PC-9 (cell line): Measurements from ENCODE around the gene MYBPH. TPM values are rescaled to one million over a fixed set of nuclear protein-coding genes. Genes with fewer than 3 reads are reported as not detected.

Experiments used
- BruUV-seq: library from RNA; stranded (reverse); fragments of 400-500 nt; replicated peaks from 2 replicates; lab custom pipeline; 2021; lab: Mats Ljungman, UMichigan
- CTCF ChIA-PET: fragments of 300-600 bp; sonication (Branson Sonifier 250); formaldehyde crosslinking; loops from one replicate; lab custom pipeline; 2022; ENCODE audit warnings: antibody characterized with exemption; lab: Charles Lee
- POLR2A ChIA-PET: fragments of 300-600 bp; sonication (Branson Sonifier 250); formaldehyde crosslinking; loops from one replicate; lab custom pipeline; 2022; ENCODE audit warnings: antibody characterized with exemption; ENCODE audit not compliant: unreplicated experiment; lab: Charles Lee
- DNase-seq, 2 experiments: peaks; one replicate each; pipeline versions ENCODE4 v3.0.0 to v3.0.0-alpha.2; 2015 to 2022; ENCODE audit warnings: mixed read lengths in 1 of 2
- H2AFZ ChIP-seq: fragments of 200-600 bp; sonication (generic); 2 replicates; pipeline ENCODE4 v1.8.1; 2017; ENCODE audit warnings: antibody characterized with exemption
- H3F3A ChIP-seq: fragments of 200-600 bp; sonication (generic); 2 replicates; pipeline ENCODE4 v1.8.1; 2017; ENCODE audit warnings: antibody characterized with exemption, mild to moderate bottlenecking, low read depth; ENCODE audit not compliant: insufficient read depth
- H3K27ac ChIP-seq: fragments of 200-600 bp; sonication (generic); 2 replicates; pipeline ENCODE4 v1.6.1; 2016; ENCODE audit warnings: mixed run types
- H3K27me3 ChIP-seq: fragments of 200-600 bp; sonication (generic); 2 replicates; pipeline ENCODE4 v1.6.1; 2016; ENCODE audit warnings: low read depth, mixed run types; ENCODE audit not compliant: insufficient read depth
- H3K36me3 ChIP-seq: fragments of 200-600 bp; sonication (generic); 2 replicates; pipeline ENCODE4 v1.6.1; 2016; ENCODE audit warnings: low read depth, mixed run types
- H3K4me1 ChIP-seq: fragments of 200-600 bp; sonication (generic); replicated peaks from 2 replicates; pipeline ENCODE4 v1.6.1; 2016; ENCODE audit warnings: mixed run types; ENCODE audit not compliant: insufficient read depth
- H3K4me2 ChIP-seq: fragments of 200-600 bp; sonication (generic); 2 replicates; pipeline ENCODE4 v1.6.1; 2017; ENCODE audit warnings: mixed run types
- H3K4me3 ChIP-seq: fragments of 200-600 bp; sonication (generic); 2 replicates; pipeline ENCODE4 v1.6.1; 2016; ENCODE audit warnings: mixed run types
- H3K79me2 ChIP-seq: fragments of 200-600 bp; sonication (generic); 2 replicates; pipeline ENCODE4 v1.6.1; 2017; ENCODE audit warnings: low read depth, mixed run types
- H3K9me2 ChIP-seq: fragments of 200-600 bp; sonication (generic); 2 replicates; pipeline ENCODE4 v1.8.1; 2017; ENCODE audit warnings: mild to moderate bottlenecking; ENCODE audit not compliant: insufficient read depth
- H3K9me3 ChIP-seq: fragments of 200-600 bp; sonication (generic); 2 replicates; pipeline ENCODE4 v1.8.1; 2016; ENCODE audit warnings: low read depth; ENCODE audit not compliant: insufficient read depth
- H4K20me1 ChIP-seq: fragments of 200-600 bp; sonication (generic); 2 replicates; pipeline ENCODE4 v1.8.1; 2017; ENCODE audit not compliant: insufficient read depth
- CTCF ChIP-seq: fragments of 200-600 bp; sonication (generic); conservative IDR thresholded peaks from 2 replicates; pipeline ENCODE4 v1.6.1; 2017; ENCODE audit warnings: mixed run types, antibody characterized with exemption, mild to moderate bottlenecking, moderate library complexity
- EZH2 ChIP-seq: fragments of 200-600 bp; sonication (generic); IDR thresholded peaks from 2 replicates; pipeline ENCODE4 v1.8.0; 2017; ENCODE audit warnings: antibody characterized with exemption, low read depth
- intact Hi-C: fragments of 100-400 bp; cut with micrococcal nuclease; formaldehyde crosslinking; loops from one replicate; pipeline ENCODE4 v1.10.0; 2022; ENCODE audit not compliant: unreplicated experiment
- total RNA-seq: library from RNA; stranded (reverse); gene quantifications from 2 replicates; pipeline ENCODE4 v1.2.3, GENCODE V29; 2021

The MYBPH gene
- total RNA-seq, 1 experiment from 2014 or later: not detected

GRCh38 chr1:203219934-203220333 lies 44.3 kb upstream of the MYBPH start:
- Histone ChIP-seq H3F3A (no peaks in the 10 kb centered on the region), H3K4me2 (no peak overlapping the region), H3K9me3 (no peaks in the 10 kb centered on the region), H3K27me3 (peaks cover 48% of the 10 kb centered on the region), H2AFZ (no peak overlapping the region), H3K4me3 (no peak overlapping the region), H3K36me3 (no peaks in the 10 kb centered on the region), H3K27ac (no peak overlapping the region), H3K4me1 (no peaks in the 10 kb centered on the region), H3K9me2 (no peaks in the 10 kb centered on the region), H4K20me1 (no peaks in the 10 kb centered on the region), H3K79me2 (no peaks in the 10 kb centered on the region)
- no TSS peak for BruUV-seq
- TF ChIP-seq EZH2 (no peak), CTCF (no peak)
- no peak for DNase-seq
- CTCF ChIA-PET: no interaction called here
- POLR2A ChIA-PET: no interaction called here
- intact Hi-C loops: no loop called here

- peaks cover 41% of the 10 kb centered on the region for H3K27me3 ChIP-seq
Measured at GRCh38 chr1:203219171-203219570, 43.5 kb upstream of the MYBPH start.

DNA sequence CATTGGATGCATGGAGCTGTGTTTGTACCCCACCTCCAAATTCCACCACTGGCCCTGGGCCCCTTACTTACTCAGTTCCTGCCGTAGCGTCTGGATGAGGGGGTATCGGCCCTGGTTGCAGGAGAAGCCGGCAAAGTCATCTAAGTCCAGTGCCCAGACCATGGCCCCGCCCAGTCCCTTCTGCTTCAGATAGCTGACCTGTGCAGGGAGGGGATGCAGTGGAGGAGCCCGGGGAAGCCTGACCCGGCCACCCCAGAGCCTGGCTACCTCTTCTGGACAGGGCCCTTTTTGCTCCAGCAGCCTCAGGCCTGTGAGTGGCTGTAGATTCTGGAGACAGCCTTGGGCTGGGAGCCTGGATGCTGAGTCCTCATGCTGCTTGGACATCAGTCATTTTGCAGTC lies 42.0 kb upstream of the MYBPH start:
- H3K4me1 ChIP-seq: no peaks in the 10 kb centered on the region
- no peak overlapping the region for H3K4me2 ChIP-seq
- H2AFZ ChIP-seq: no peak overlapping the region
- BruUV-seq: no TSS peak
- no peaks in the 10 kb centered on the region for H3K79me2 ChIP-seq
- no peak overlapping the region for H3K4me3 ChIP-seq
- peaks cover 26% of the 10 kb centered on the region; the same call in 1 of the 2 replicates for H3K27me3 ChIP-seq
- intact Hi-C loops: loop anchor here (2.0 kb wide), 1 partner anchor 45 kb away; no protein-coding TSS in a partner anchor
- no peaks in the 10 kb centered on the region for H3K9me2 ChIP-seq
- ChIA-PET POLR2A (no interaction called here), CTCF (interaction anchor here (1.0 to 2.0 kb wide), 3 partner anchors 100 to 178 kb away, joined by 4 to 23 read pairs (median 4); no protein-coding TSS in a partner anchor)
- H3K36me3 ChIP-seq: no peaks in the 10 kb centered on the region
- H3K9me3 ChIP-seq: no peaks in the 10 kb centered on the region
- no peak for DNase-seq
- no peaks in the 10 kb centered on the region for H3F3A ChIP-seq
- H4K20me1 ChIP-seq: no peaks in the 10 kb centered on the region
- H3K27ac ChIP-seq: no peak overlapping the region
- TF ChIP-seq EZH2 (no peak), CTCF (no peak)

More at GRCh38 chr1:203219171-203219570, 43.5 kb upstream of the MYBPH start:
- Histone ChIP-seq H3K27ac (no peak overlapping the region), H3K4me2 (no peak overlapping the region), H3F3A (no peaks in the 10 kb centered on the region), H4K20me1 (no peaks in the 10 kb centered on the region), H3K9me2 (no peaks in the 10 kb centered on the region), H3K36me3 (no peaks in the 10 kb centered on the region), H3K4me1 (no peaks in the 10 kb centered on the region), H2AFZ (no peak overlapping the region), H3K79me2 (no peaks in the 10 kb centered on the region), H3K9me3 (no peaks in the 10 kb centered on the region), H3K4me3 (no peak overlapping the region)
- BruUV-seq: no TSS peak
- DNase-seq: no peak
- ChIA-PET POLR2A (interaction anchor here (0.6 kb wide), 1 partner anchor 1843 kb away, joined by 3 read pairs; no protein-coding TSS in a partner anchor), CTCF (no interaction called here)
- no peak for TF ChIP-seq CTCF
- no peak for TF ChIP-seq EZH2
- intact Hi-C loops: no loop called here
